SU-DHL-6 (cell line): Measurements from ENCODE around the gene FRAT2.

Source experiments
- H2AFZ ChIP-seq: fragments of 200-600 bp; sonication (generic); 2 replicates; pipeline ENCODE4 v1.6.1; 2014; ENCODE audit warnings: low read depth, mild to moderate bottlenecking, moderate library complexity, mixed read lengths, antibody characterized with exemption, low read length; ENCODE audit not compliant: severe bottlenecking
- H3F3A ChIP-seq: fragments of 200-600 bp; shearing (Covaris generic); 2 replicates; pipeline ENCODE4 v1.6.0; 2016; ENCODE audit warnings: antibody characterized with exemption, mild to moderate bottlenecking; ENCODE audit not compliant: insufficient read depth
- H3K27ac ChIP-seq: fragments of 200-600 bp; sonication (generic); 2 replicates; pipeline ENCODE4 v1.5.1; 2016; ENCODE audit warnings: low read depth, mild to moderate bottlenecking, low read length, moderate library complexity, mixed read lengths
- H3K27me3 ChIP-seq: fragments of 200-600 bp; sonication (generic), shearing (Covaris generic); 2 replicates; pipeline ENCODE4 v1.6.0; 2014; ENCODE audit warnings: mild to moderate bottlenecking, low read length
- H3K36me3 ChIP-seq: fragments of 200-600 bp; sonication (generic); 2 replicates; pipeline ENCODE4 v1.6.1; 2014; ENCODE audit warnings: mild to moderate bottlenecking, low read length, mixed read lengths
- H3K4me2 ChIP-seq: fragments of 300-600, 200-600 bp; shearing (Covaris generic), sonication (generic); 2 replicates; pipeline ENCODE4 v1.6.0; 2014; ENCODE audit warnings: low read length, low read depth, mild to moderate bottlenecking; ENCODE audit not compliant: poor library complexity, severe bottlenecking
- H3K4me3 ChIP-seq: fragments of 200-600 bp; sonication (generic); 2 replicates; pipeline ENCODE4 v1.5.1; 2014; ENCODE audit warnings: antibody characterized with exemption, low read length, mild to moderate bottlenecking, mixed read lengths; ENCODE audit not compliant: insufficient read depth, poor library complexity, severe bottlenecking
- H3K79me2 ChIP-seq: fragments of 200-600 bp; sonication (generic); 2 replicates; pipeline ENCODE4 v1.6.1; 2014; ENCODE audit warnings: mild to moderate bottlenecking, low read length, moderate library complexity; ENCODE audit not compliant: insufficient read depth
- H3K9ac ChIP-seq: fragments of 200-600 bp; sonication (generic); 2 replicates; pipeline ENCODE4 v1.7.0; 2014; ENCODE audit warnings: mild to moderate bottlenecking, low read length
- H3K9me2 ChIP-seq: fragments of 200-600 bp; sonication (generic); replicated peaks from 2 replicates; pipeline ENCODE4 v1.6.1; 2014; ENCODE audit warnings: low read length; ENCODE audit not compliant: insufficient read depth
- H3K9me3 ChIP-seq: fragments of 200-600 bp; sonication (generic); 2 replicates; pipeline ENCODE4 v1.6.1; 2014; ENCODE audit warnings: low read length, mixed read lengths; ENCODE audit not compliant: insufficient read depth
- H4K20me1 ChIP-seq: fragments of 200-600 bp; sonication (generic); 2 replicates; pipeline ENCODE4 v1.6.1; 2014; ENCODE audit warnings: low read depth, mild to moderate bottlenecking, antibody characterized with exemption, low read length, moderate library complexity, mixed read lengths
- CTCF ChIP-seq: fragments of 200-600 bp; sonication (generic); IDR thresholded peaks from one replicate; pipeline ENCODE4 v1.5.1; 2017; ENCODE audit warnings: antibody characterized with exemption, mild to moderate bottlenecking, low read length, moderate library complexity; ENCODE audit not compliant: insufficient read depth, poor library complexity, severe bottlenecking
- EZH2phosphoT487 ChIP-seq: fragments of 200-600 bp; sonication (generic), shearing (Covaris generic); conservative IDR thresholded peaks from 2 replicates; pipeline ENCODE4 v1.6.1; 2018; ENCODE audit warnings: mild to moderate bottlenecking, antibody characterized with exemption, low read length, moderate library complexity, mixed read lengths

Gene FRAT2

GRCh38 chr10:97381626-97382025, 47.1 kb upstream of the FRAT2 start:
- no peaks in the 10 kb centered on the region for H3F3A ChIP-seq
- H3K4me2 ChIP-seq = no peak overlapping the region
- no peaks in the 10 kb centered on the region for H3K36me3 ChIP-seq
- no peaks in the 10 kb centered on the region for H4K20me1 ChIP-seq
- no peak overlapping the region for H3K4me3 ChIP-seq
- H3K9me2 ChIP-seq = no peaks in the 10 kb centered on the region
- no peak overlapping the region for H2AFZ ChIP-seq
- H3K9me3 ChIP-seq = no peaks in the 10 kb centered on the region
- H3K9ac ChIP-seq = no peak overlapping the region
- H3K27ac ChIP-seq = no peak overlapping the region
- TF ChIP-seq CTCF (no peak), EZH2phosphoT487 (no peak)
- no peaks in the 10 kb centered on the region for H3K27me3 ChIP-seq
- no peaks in the 10 kb centered on the region for H3K79me2 ChIP-seq

- Histone ChIP-seq H3K79me2 (no peaks in the 10 kb centered on the region), H2AFZ (no peak overlapping the region), H3K9me2 (no peaks in the 10 kb centered on the region), H3K27ac (no peak overlapping the region), H3K4me2 (no peak overlapping the region), H3K27me3 (no peaks in the 10 kb centered on the region), H3K36me3 (no peaks in the 10 kb centered on the region), H4K20me1 (no peaks in the 10 kb centered on the region), H3K9ac (no peak overlapping the region), H3K9me3 (no peaks in the 10 kb centered on the region), H3F3A (no peaks in the 10 kb centered on the region), H3K4me3 (no peak overlapping the region)
- no peak for TF ChIP-seq CTCF
- no peak for TF ChIP-seq EZH2phosphoT487
Observed at GRCh38 chr10:97380516-97380915, 46.0 kb upstream of the FRAT2 start.

- H4K20me1 ChIP-seq = no peaks in the 10 kb centered on the region
- no peaks in the 10 kb centered on the region for H3K36me3 ChIP-seq
- H3K9ac ChIP-seq = no peak overlapping the region
- no peaks in the 10 kb centered on the region for H3F3A ChIP-seq
- no peak overlapping the region for H2AFZ ChIP-seq
- no peaks in the 10 kb centered on the region for H3K9me3 ChIP-seq
- no peak overlapping the region for H3K4me2 ChIP-seq
- no peaks in the 10 kb centered on the region for H3K9me2 ChIP-seq
- no peaks in the 10 kb centered on the region for H3K79me2 ChIP-seq
- no peak overlapping the region for H3K27ac ChIP-seq
- TF ChIP-seq CTCF = no peak
- no peak for TF ChIP-seq EZH2phosphoT487
- no peak overlapping the region for H3K4me3 ChIP-seq
- no peaks in the 10 kb centered on the region for H3K27me3 ChIP-seq
Observed at GRCh38 chr10:97378933-97379921, 44.7 kb upstream of the FRAT2 start.
